Measurements from ENCODE around the gene PPM1L.

Gene PPM1L

GRCh38 chr3:160857476-160858119 lies 101.6 kb downstream of the PPM1L start:
- ATAC-seq: no peak

GRCh38 chr3:160860346-160860745 lies 104.3 kb downstream of the PPM1L start:
- no peak for ATAC-seq

GRCh38 chr3:160869825-160870224 lies 113.8 kb downstream of the PPM1L start:
- ATAC-seq: no peak

DNA sequence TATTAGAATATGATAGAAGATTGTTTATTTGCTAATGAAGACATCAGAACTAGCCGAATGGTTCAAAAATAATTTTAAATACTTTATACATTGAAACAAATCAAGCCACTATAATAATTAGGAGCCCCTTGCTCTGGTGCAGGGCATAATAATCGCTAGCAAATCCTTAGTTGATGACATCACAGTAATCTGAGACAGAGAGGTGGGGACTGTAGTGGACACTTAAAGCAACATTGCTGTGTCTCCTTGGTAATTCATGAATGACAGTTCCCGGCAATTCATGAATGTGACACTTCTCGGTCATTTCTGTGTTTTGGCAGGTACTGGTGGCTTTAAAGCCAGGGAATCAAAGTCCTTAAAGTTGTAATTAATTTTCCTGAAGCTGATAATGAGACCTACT lies 114.3 kb downstream of the PPM1L start:
- ATAC-seq: no peak

GRCh38 chr3:160874736-160875135 lies 118.7 kb downstream of the PPM1L start:
- no peak for ATAC-seq

DNA sequence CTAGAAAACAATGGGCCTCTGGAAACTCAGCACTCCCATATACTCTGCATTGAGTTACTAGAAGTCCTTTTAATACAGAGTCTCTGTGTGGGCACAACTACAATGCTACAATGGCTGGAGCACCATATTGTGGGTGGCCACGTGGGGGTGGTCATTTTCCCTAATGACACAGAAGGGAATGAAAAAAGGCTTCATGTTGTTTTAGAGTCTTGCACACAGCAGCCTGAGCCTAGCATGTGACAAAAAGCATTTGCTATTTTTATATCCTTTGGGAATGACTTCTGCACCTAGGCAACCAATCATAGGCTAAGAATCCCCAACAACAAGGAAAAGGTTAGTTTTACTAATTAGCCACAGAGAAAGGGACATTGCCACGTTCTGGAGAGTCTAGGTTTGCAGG lies 120.6 kb downstream of the PPM1L start:
- no peak for ATAC-seq

DNA sequence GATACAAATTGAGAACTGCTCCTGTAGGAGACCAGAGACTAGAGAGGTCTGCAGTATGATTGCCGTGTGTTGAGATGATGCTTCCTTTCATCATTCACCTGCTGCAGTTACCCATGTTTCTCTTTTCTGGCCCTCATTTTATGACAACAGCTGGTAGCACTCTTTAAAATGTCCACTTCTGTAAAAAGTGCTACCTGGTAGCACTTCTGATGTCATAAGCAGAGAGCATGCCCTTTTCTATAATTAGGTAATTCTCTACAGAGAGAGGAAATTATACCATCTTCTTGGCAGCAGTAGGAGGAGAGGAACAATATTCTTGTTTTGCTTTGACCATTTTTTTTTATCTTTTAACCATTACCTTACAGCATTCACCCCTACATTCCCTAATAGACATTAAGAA lies 123.8 kb downstream of the PPM1L start:
- no peak for ATAC-seq

DNA sequence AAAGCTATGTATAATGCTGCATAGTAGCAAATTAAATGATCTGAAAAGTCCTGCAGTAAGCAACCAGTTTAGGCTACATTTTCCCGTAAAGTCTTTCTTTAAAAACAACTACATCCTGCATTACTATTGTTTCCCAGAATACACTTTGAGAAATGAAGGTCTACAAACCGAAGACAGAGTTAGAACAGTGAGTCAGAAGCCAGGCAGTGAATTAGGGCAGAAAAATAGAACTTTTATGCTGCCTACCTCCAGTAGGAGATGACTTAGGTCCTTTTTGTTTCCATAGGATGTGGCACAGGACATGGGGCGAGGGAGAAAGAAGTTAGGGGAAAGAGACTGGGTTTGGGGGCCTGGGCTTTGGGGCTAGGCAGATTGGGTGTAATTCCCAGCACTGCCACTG lies 127.3 kb downstream of the PPM1L start:
- ATAC-seq: no peak

DNA sequence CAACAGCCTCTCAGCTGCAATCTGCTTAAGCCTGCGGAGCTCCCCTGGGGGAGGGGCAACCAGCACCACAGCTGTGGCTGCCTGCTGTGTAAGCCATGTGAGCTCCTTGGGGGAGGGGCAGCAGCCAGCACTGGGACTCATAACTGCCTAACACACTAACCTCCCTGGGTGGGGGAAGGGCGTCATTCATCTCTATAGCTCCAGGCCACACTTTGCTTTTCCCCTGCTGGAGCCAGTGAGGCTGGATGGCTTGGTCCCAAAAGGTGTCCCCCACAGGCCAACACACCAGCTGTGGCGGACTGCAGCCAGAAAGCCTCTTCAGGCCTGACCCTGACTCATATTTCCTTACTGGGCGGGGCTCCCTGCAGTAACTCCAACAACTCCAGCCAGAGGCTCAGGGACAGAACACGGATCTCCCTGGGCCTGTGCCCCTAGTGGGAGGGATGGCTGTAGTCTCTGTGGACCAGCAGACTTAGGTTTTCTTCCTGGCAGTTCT lies 129.8 kb downstream of the PPM1L start:
- no peak for ATAC-seq

- ATAC-seq: no peak
Measured at GRCh38 chr3:160886421-160886820, 130.4 kb downstream of the PPM1L start.

DNA sequence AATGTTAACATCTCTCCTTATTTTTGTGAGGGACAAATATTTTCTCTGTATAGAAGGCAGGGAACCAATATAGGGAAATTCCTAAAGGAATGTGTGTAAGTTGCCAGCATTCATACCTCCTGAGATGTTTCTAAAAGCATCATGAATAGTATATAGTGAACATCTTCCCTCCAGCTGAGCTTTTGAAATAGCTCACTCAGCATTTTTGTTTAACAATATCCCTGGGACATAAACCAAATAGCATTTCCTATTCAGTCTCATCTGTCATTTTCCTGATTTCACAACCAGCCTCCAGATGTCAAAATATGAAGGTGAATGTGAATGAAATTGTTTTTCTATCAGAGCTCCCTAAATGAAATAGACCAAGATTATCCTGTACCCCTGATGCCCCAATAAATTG lies 137.2 kb downstream of the PPM1L start:
- ATAC-seq: no peak

DNA sequence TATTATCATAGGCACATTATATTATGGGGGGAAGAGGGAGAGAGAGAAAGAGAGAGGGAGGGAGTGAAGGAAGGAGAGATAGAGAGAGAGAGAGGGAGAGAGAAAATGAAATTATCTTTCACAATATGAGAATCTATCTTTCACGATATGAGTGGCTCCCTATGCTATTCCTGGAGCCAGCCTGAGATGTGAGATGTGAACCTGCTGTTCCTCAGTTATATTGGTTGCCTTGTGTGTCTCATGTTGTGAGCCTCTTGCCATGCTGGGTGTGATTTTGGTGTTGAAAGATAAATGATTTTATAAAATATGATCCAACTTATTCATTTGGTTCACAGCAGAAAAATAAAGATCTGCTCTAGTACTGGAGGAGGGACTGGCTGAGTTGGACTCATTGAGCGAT lies 148.7 kb downstream of the PPM1L start:
- ATAC-seq: no peak

- no peak for ATAC-seq
Measured at GRCh38 chr3:160906646-160907045, 150.6 kb downstream of the PPM1L start.

DNA sequence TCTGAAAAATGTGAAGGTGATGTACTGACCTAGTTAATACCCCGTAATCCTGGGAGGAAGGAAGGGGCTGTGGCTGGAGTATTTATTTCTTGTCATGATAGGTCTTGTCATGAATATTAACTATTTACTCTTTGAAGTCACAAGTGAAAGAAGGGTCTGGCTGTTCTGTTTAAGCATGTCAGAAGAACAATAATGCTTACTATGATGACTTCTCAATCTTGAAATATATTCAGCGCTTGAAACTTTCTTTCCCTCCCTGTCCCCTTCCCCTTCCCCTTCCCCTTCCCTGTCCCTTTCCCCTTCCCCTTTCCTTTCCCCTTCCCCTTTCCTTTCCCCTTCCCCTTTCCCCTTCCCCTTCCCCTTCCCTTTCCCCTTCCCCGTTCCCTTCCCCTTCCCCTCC lies 153.9 kb downstream of the PPM1L start:
- no peak for ATAC-seq

DNA sequence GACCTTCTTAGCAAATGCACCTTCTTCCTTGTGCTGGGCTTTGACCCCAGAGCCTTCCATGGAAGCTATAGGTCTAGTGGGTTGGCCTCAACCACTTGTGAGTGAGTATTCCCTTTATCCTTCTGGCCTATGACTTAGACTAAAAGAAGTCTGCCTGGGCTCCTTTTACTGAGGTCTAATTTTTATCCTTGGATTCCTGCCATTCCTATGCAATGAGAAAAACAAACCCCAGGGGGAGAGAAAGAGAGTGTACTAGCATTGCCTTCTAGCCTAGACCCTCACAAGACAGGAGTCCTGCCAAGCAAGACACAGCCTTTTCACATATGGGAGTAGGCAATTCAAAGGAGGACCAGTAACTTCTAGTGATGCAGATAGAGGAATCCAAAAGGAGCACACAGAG lies 155.4 kb downstream of the PPM1L start:
- ATAC-seq: no peak

DNA sequence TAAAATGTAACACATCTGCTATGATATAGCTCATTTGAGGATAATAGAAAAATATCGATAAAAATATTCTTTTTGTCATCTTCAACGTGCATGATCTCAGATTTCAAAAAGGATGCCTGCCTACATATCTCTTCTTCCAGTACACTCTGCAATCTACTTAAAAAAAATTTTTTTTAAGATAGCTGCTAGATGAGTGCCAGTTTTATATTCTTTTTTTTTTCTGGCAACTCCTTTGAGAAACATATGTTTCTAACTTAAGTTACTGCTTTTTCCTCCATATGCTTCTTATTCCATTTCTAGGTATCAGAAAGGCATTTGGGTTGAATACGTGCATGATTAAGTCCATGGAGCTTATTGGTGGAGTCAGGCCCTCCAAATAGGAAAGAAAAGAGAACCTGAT lies 160.4 kb downstream of the PPM1L start:
- ATAC-seq: no peak

- ATAC-seq: no peak
Measured at GRCh38 chr3:160919942-160920341, 163.9 kb downstream of the PPM1L start.

DNA sequence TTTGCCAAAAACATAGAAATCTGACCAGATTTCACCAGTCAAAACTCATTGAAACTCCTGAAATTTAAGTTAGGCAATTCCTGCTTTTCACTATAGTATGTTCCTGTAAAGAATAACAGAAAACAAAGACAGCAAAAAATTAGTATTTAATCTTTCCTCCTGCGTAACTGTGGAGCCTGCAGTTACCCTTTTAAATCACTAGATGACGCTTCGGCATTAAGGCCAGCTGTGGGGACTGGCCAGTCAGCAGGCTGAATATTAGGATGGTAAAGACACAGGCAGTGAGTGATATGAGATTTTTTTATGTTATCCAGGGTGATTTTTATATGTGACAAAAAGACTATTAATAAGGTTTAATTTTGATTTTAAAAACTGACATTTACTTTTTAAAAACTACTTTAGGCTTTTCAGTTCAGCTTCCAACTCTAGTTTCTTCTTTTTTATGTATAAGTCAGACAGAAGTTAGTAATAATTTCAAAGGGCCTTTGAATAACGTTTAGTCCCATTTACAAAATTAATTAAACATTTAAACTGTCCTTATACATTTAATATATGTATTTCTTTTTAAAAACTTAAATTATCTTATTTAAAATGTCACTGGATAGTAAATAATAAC lies 165.1 kb downstream of the PPM1L start:
- no peak for ATAC-seq

DNA sequence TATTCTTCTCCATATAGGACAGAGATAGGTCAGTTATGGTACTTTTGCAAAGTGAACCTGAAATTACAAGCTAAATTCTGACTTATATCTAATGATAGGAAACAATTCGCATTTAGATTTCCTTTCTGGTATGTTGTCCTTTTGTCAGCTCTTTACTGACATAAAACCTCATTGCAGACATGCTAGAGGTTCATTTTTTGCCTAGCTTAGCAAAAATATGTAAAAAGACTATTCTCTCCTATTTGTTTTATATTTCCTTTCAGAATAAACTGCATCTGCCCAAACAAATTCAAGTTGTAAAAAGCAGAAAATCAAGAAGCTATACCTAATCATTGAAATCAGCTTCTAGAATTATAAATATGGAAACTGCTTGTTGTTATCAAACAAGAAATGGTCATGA lies 168.7 kb downstream of the PPM1L start:
- ATAC-seq: no peak

DNA sequence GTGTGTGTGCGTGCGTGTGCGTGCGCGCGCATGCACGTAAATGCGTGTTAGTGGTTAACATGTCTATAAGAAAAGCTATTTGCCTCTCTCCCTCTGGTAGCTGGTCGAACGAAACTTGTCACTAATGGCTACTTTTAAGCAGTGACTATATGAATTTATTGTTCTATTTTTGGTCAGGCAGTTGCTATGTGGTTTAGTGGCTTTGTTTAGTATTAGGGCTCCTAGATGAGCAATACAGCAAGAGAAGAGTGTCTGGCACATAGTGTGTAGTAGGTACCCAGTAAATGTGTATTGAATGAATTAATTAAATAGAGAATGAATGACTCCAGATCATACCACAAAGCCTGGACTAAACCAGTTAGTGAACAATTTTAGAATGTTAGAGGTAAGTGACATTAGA lies 171.6 kb downstream of the PPM1L start:
- no peak for ATAC-seq

- no peak for ATAC-seq
Measured at GRCh38 chr3:160928183-160928726, 172.2 kb downstream of the PPM1L start.

DNA sequence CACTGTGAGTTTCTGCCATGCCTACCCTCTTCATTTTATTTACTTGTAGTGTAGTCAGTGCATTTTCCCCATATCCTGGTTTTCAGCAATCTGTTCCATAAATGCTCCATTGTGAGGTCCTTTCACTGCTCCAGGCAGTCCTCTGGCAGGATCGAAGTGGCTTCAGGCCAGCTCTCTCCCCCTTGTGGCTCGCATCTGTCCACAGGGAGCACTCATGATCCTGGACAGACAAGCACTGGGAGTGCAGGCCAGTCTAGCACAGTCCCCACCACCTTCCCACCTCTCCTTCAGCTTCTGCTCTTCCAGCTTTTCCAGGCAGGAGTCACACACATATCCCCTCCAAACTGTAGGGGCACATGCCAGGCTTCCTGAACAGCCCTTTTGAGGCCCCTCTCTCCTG lies 173.6 kb downstream of the PPM1L start:
- ATAC-seq: no peak

GRCh38 chr3:160931474-160931873 lies 175.4 kb downstream of the PPM1L start:
- ATAC-seq: no peak

GRCh38 chr3:160935413-160936095 lies 179.5 kb downstream of the PPM1L start:
- ATAC-seq: no peak

All from activated CD4-positive, CD25-positive, alpha-beta regulatory T cell treated with anti-CD3 and anti-CD28 coated beads, Interleukin-2, amount 50 U/mL, for 24 hours (primary cell).